SHP77 (cell line): ENCODE measurements around the gene ADGRG7.
"Not testable (repeated sequence)": the region's sequence is repeated elsewhere in the genome, so short reads cannot be mapped to it uniquely, and the experiment has no call there.

Experiments
- DNase-seq, 2 experiments: peaks; one replicate each; lab custom pipeline; 2025; lab: John Stamatoyannopoulos, UW

The ADGRG7 gene

GRCh38 chr3:100609305-100609704 lies at the start of gene ADGRG7:
Gene ADGRG7, plus strand, starts transcription at chr3:100609601. Its CDS starts 256 bp downstream, at chr3:100609857.
- no peak for DNase-seq

GRCh38 chr3:100560426-100560825 lies 49.0 kb upstream of the ADGRG7 start:
- DNase-seq = no peak

GRCh38 chr3:100561459-100562158 lies 47.8 kb upstream of the ADGRG7 start:
- no peak for DNase-seq

GRCh38 chr3:100562224-100562857 lies 47.1 kb upstream of the ADGRG7 start:
- DNase-seq = no peak

- no peak for DNase-seq
These were observed 46.2 kb upstream of the ADGRG7 start for GRCh38 chr3:100563228-100563627.

- peak in 1 of 2 experiments; percentile 12 for DNase-seq
These were observed 45.7 kb upstream of the ADGRG7 start for GRCh38 chr3:100563652-100564211.

GRCh38 chr3:100570811-100571210 lies 38.6 kb upstream of the ADGRG7 start:
- DNase-seq = no peak

GRCh38 chr3:100574536-100574935 lies 34.9 kb upstream of the ADGRG7 start:
- DNase-seq = no peak

- DNase-seq = no peak
These were observed 33.7 kb upstream of the ADGRG7 start for GRCh38 chr3:100575704-100576103.

- DNase-seq = no peak
These were observed 31.9 kb upstream of the ADGRG7 start for GRCh38 chr3:100577382-100578008.

GRCh38 chr3:100578646-100579045 lies 30.8 kb upstream of the ADGRG7 start:
- DNase-seq = no peak

- DNase-seq = no peak
These were observed 29.3 kb upstream of the ADGRG7 start for GRCh38 chr3:100580147-100580546.

GRCh38 chr3:100581650-100582049 lies 27.8 kb upstream of the ADGRG7 start:
- no peak for DNase-seq

GRCh38 chr3:100582157-100582556 lies 27.2 kb upstream of the ADGRG7 start:
- DNase-seq = not testable (repeated sequence)

- no peak for DNase-seq
These were observed 25.2 kb upstream of the ADGRG7 start for GRCh38 chr3:100584101-100584660.

GRCh38 chr3:100586832-100587231 lies 22.6 kb upstream of the ADGRG7 start:
- DNase-seq = no peak

- no peak for DNase-seq
These were observed 21.1 kb upstream of the ADGRG7 start for GRCh38 chr3:100588251-100588650.

GRCh38 chr3:100590114-100590839 lies 19.1 kb upstream of the ADGRG7 start:
- DNase-seq = peak; percentile 16 to 45

GRCh38 chr3:100590840-100591147 lies 18.6 kb upstream of the ADGRG7 start:
- DNase-seq = no peak

GRCh38 chr3:100591411-100591810 lies 18.0 kb upstream of the ADGRG7 start:
- no peak for DNase-seq

GRCh38 chr3:100600181-100601042 lies 9.0 kb upstream of the ADGRG7 start:
- no peak for DNase-seq
